Measurements from ENCODE around the gene ZC3H18.

Gene ZC3H18

DNA sequence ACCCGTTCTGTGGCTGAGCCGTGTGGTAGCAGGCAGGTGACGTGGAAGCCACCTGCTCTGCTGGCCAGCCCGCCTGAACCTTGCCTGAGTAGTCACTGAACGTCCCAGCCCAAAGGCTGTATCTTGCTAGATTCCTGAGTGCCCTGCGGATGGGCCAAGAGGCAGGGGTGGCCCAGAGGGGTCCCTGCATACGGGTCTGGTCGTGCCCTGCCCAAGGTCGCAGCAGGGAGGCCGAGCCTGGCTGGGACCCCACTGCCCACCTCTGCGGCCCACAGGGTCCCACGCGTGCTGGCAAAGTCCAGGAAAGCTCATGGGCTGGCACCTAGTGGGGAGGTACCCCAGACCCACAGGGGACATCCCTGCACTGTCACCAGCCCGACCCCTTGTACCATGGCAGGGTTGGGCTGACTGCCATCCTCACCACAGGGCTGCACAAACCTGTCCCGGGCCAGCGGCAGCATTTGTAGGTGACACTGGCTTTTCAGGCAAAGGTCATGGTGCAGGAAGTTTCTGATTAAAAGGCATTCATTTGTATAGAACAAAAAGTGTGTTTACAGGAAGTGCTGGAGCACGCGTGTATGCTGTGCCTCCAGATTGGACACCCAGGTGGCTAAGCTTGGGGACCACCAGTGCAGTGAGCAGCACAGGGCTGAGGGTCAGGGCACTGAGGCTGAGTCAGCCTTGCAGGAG is 45.1 kb upstream of the ZC3H18 start:
- no peaks in the 10 kb centered on the region for H3K36me3 ChIP-seq
- no peak overlapping the region for H3K4me3 ChIP-seq (ENCODE audit: low read depth, low read length)
- H3K4me1 ChIP-seq, result peaks cover 4% of the 10 kb centered on the region; the same call in 1 of the 2 replicates
- DNase-seq, result no peak
- no peaks in the 10 kb centered on the region for H3K27me3 ChIP-seq
- H3K9me3 ChIP-seq, result no peaks in the 10 kb centered on the region
- TF ChIP-seq, protein P1, sequence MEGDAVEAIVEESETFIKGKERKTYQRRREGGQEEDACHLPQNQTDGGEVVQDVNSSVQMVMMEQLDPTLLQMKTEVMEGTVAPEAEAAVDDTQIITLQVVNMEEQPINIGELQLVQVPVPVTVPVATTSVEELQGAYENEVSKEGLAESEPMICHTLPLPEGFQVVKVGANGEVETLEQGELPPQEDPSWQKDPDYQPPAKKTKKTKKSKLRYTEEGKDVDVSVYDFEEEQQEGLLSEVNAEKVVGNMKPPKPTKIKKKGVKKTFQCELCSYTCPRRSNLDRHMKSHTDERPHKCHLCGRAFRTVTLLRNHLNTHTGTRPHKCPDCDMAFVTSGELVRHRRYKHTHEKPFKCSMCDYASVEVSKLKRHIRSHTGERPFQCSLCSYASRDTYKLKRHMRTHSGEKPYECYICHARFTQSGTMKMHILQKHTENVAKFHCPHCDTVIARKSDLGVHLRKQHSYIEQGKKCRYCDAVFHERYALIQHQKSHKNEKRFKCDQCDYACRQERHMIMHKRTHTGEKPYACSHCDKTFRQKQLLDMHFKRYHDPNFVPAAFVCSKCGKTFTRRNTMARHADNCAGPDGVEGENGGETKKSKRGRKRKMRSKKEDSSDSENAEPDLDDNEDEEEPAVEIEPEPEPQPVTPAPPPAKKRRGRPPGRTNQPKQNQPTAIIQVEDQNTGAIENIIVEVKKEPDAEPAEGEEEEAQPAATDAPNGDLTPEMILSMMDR (IDR thresholded peaks at IDR 0.05; ENCODE audit: low read depth, low read length), result no peak

DNA sequence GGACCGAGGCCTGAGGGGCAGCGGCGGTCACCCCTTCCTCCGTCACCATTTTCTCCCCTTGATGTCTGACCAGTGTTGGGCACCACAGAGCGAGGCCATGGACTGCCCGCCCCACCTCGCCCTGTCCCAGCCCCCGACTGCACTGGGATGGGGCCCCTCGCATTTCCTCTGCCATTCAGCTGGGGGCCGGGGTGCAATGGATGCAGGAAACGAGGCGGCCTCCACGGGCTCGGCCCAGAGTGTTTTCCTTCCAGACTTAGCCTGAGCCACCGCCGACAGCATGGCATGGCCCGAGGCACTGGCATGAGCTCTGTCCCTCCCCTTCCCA is 44.6 kb upstream of the ZC3H18 start:
- Histone ChIP-seq H3K4me1 (peaks cover 4% of the 10 kb centered on the region; the same call in 1 of the 2 replicates), H3K27me3 (no peaks in the 10 kb centered on the region), H3K4me3 (ENCODE audit: low read depth, low read length) (no peak overlapping the region), H3K9me3 (no peaks in the 10 kb centered on the region), H3K36me3 (no peaks in the 10 kb centered on the region)
- DNase-seq, result no peak
- TF ChIP-seq, protein P1 (IDR thresholded peaks at IDR 0.05; ENCODE audit: low read depth, low read length), result no peak

DNA sequence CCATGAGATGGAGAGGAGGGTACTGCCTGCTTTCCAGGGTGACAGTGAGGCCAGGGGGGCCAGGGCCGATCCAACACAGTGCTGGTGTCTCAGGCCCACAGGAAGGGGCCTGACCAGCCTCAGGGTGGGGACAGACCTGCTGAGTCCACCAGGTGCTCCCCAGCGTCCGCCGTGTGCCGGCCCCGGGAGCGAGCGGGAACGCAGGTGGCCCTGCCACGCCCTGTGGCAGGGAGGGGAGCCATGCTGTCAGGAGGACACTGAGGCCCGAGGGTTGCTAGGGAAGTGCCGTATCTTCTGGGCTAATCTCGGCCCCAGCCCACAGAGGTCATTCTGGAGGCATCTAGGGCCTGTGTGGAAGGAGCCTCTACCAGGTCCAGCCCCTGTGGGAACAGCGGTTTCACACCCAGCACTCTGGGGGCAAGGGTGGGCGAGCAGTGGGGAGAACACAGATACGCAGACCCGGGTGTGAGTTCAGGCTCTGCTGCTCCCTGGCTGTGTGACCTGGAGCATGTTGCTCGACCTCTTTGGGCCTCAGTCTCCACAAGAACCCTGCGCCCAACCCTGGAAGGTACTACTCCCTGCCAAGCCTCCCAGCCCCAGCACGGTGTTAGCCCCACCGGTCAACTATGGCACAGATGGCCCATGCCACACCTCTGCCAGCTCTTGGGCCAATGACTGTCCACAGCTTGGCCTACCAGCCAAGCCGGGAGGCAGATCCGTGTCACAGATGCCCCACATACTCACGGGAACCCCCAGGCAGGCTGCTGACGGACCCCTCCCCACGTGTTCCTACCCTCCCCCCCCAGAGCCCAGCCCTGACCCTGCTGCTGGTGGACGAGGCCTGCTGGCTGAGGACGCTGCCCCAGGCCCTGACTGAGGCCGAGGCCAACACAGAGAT is 43.9 kb upstream of the ZC3H18 start:
- Histone ChIP-seq H3K4me3 (ENCODE audit: low read depth, low read length) (no peak overlapping the region), H3K27me3 (no peaks in the 10 kb centered on the region), H3K9me3 (no peaks in the 10 kb centered on the region), H3K4me1 (peaks cover 4% of the 10 kb centered on the region; the same call in 1 of the 2 replicates), H3K36me3 (no peaks in the 10 kb centered on the region)
- TF ChIP-seq, protein P1 (IDR thresholded peaks at IDR 0.05; ENCODE audit: low read depth, low read length), result no peak
- DNase-seq, result no peak

DNA sequence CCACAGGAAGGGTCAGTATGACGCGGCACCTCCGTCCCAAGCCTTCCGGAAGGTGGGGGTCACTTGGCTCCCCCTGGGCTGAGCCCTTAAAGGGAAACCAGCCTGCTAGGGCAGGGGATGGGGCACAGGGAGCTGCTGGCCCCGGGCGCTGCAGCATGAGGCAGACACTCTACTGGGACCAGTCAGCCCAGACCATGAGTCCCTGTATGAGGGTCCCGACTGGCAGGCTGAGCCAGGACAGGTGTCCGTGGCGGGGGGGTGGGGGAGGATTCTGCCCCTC is 43.4 kb upstream of the ZC3H18 start:
- no peaks in the 10 kb centered on the region for H3K36me3 ChIP-seq
- no peak overlapping the region for H3K4me3 ChIP-seq (ENCODE audit: low read depth, low read length)
- H3K4me1 ChIP-seq, result peaks cover 4% of the 10 kb centered on the region; the same call in 1 of the 2 replicates
- no peaks in the 10 kb centered on the region for H3K9me3 ChIP-seq
- no peaks in the 10 kb centered on the region for H3K27me3 ChIP-seq
- DNase-seq, result peak; percentile 20
- TF ChIP-seq, protein P1 (IDR thresholded peaks at IDR 0.05; ENCODE audit: low read depth, low read length), result no peak

DNA sequence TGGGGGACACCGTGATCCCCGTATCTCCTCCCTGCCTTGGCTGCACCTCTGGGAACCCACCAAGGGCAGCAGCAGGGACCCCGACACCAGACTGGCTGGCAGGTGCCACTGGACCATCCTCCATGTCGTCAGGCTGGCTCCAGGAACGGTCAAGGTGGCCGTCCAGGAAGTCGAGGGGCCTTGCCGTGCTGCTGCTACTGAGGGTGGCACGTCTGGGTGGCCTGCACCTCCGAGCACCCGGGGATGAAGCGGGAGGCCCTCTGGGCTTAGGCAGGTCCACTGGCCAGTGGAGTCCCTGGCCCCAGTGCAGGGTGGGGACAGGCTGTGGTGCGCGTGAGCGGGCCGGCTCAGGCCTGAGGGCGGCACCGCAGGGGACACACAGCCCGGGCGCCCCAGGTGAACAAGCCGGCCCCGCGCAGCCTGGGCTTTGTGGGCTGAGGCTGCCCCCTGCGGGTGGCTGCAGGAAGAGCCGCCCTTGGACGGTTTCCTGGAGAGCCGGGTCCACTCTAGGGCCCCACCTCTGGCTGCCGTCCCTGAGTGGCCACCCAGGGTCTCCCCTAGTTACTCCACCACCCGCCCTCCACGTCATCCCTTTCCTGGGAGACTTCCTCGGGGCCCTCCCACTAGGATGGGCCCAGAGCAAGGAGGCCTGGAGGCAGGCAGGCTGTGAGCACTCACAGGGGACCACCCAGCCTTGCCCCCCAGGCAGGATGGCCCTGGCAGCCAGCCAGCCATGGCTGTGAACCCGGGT is 42.8 kb upstream of the ZC3H18 start:
- Histone ChIP-seq H3K9me3 (no peaks in the 10 kb centered on the region), H3K4me3 (ENCODE audit: low read depth, low read length) (no peak overlapping the region), H3K36me3 (no peaks in the 10 kb centered on the region), H3K27me3 (no peaks in the 10 kb centered on the region), H3K4me1 (peaks cover 4% of the 10 kb centered on the region; the same call in 1 of the 2 replicates)
- TF ChIP-seq, protein P1 (IDR thresholded peaks at IDR 0.05; ENCODE audit: low read depth, low read length), result peak; percentile 83
- DNase-seq, result peak; percentile 75
